Kidney epithelial cell (primary cell): ENCODE results near the gene POU4F1. TPM values are rescaled to one million over a fixed set of nuclear protein-coding genes. Genes with fewer than 3 reads are reported as not detected.

Experiments used
- DNase-seq: peaks from one replicate; pipeline ENCODE4 v3.0.0-alpha.2; 2010; ENCODE audit warnings: low read depth
- H3K27me3 ChIP-seq: 2 replicates; pipeline ENCODE4 v1.6.0; 2011; ENCODE audit warnings: low read length; ENCODE audit not compliant: control insufficient read depth, insufficient read depth
- H3K36me3 ChIP-seq: 2 replicates; pipeline ENCODE4 v1.5.1; 2011; ENCODE audit warnings: low read length; ENCODE audit not compliant: control insufficient read depth, insufficient read depth
- H3K4me3 ChIP-seq: 2 replicates; pipeline ENCODE4 v1.5.1; 2011; ENCODE audit warnings: low read depth, mild to moderate bottlenecking, control low read depth, low read length
- total RNA-seq: library from RNA; depleted of rRNA; stranded (reverse); fragments of >200 nt; gene quantifications from 2 replicates; pipeline ENCODE4 v1.2.3, GENCODE V29; 2015
- TF ChIP-seq, protein P1 (sequence below): IDR thresholded peaks from 2 replicates; pipeline ENCODE4 v1.5.1; 2011; ENCODE audit warnings: mild to moderate bottlenecking, moderate library complexity, low read length, control low read depth, inconsistent platforms; ENCODE audit not compliant: insufficient read depth, poor library complexity, severe bottlenecking

POU4F1 gene
- total RNA-seq, 1 donor from 2014 or later = 0.13 TPM

GRCh38 chr13:78620936-78621470 lies 17.7 kb upstream of the POU4F1 start:
- TF ChIP-seq, protein P1, sequence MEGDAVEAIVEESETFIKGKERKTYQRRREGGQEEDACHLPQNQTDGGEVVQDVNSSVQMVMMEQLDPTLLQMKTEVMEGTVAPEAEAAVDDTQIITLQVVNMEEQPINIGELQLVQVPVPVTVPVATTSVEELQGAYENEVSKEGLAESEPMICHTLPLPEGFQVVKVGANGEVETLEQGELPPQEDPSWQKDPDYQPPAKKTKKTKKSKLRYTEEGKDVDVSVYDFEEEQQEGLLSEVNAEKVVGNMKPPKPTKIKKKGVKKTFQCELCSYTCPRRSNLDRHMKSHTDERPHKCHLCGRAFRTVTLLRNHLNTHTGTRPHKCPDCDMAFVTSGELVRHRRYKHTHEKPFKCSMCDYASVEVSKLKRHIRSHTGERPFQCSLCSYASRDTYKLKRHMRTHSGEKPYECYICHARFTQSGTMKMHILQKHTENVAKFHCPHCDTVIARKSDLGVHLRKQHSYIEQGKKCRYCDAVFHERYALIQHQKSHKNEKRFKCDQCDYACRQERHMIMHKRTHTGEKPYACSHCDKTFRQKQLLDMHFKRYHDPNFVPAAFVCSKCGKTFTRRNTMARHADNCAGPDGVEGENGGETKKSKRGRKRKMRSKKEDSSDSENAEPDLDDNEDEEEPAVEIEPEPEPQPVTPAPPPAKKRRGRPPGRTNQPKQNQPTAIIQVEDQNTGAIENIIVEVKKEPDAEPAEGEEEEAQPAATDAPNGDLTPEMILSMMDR = no peak
- no peaks in the 10 kb centered on the region for H3K36me3 ChIP-seq
- H3K27me3 ChIP-seq = no peaks in the 10 kb centered on the region
- DNase-seq = peak; percentile 9
- H3K4me3 ChIP-seq = no peak overlapping the region

- Histone ChIP-seq H3K36me3 (no peaks in the 10 kb centered on the region), H3K4me3 (no peak overlapping the region), H3K27me3 (no peaks in the 10 kb centered on the region)
- no peak for DNase-seq
- TF ChIP-seq, protein P1 = no peak
Observed at GRCh38 chr13:78618411-78618810, 15.1 kb upstream of the POU4F1 start.

DNA sequence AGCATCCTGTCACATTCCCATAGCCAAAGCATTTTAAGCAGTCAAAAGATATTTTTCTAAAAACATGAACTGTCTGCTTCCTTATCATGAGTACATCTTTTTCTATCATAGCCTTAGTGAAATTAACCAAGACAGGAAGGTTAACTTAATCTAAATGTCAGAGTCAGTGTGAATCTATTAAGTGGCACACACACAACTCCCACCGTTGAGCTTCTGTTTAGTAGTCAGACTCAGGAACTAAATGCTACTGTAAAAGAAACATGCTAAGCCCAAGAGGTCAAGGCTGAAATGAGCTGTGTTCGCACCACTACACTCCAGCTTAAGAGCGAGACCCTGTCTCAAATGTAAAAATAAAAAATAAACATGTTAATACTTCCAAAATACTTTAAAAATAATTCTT lies 7.7 kb upstream of the POU4F1 start:
- no peaks in the 10 kb centered on the region for H3K36me3 ChIP-seq
- DNase-seq = no peak
- H3K4me3 ChIP-seq = no peak overlapping the region
- H3K27me3 ChIP-seq = peaks cover 45% of the 10 kb centered on the region
- TF ChIP-seq, protein P1 = no peak

DNA sequence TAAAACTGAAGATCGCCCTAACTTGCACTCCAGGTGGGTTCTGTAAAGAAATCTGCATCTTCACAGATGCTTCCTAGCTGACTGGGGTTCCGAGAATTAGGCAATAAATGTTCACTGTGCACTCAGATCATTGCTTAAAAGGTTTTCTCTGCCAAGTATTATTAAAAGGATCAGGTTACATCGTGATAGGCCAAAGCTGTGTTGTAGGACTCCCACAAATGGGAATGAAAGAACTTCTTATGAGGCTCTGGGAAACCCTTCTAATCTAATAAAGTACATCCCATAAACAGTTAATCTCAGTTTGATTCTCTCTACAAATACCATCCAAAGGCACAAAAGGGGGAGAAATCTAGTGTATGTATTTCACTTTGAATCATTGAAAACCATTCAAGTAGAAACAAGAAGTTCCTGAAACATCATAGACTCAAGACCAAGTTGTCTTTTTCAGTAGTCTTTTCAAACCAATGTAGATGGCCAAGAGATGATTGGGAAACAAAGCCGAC lies 7.1 kb upstream of the POU4F1 start:
- Histone ChIP-seq H3K4me3 (no peak overlapping the region), H3K27me3 (peaks cover 52% of the 10 kb centered on the region), H3K36me3 (no peaks in the 10 kb centered on the region)
- TF ChIP-seq, protein P1 = no peak
- no peak for DNase-seq

GRCh38 chr13:78609464-78610205 lies 6.3 kb upstream of the POU4F1 start:
- no peak for DNase-seq
- TF ChIP-seq, protein P1 = no peak
- Histone ChIP-seq H3K4me3 (peak overlapping the region; percentile 29), H3K27me3 (peaks cover 60% of the 10 kb centered on the region), H3K36me3 (no peaks in the 10 kb centered on the region)
